ENCODE measurements around the gene TOP2A.

The TOP2A gene

GRCh38 chr17:40417609-40418427 is at the start of gene TOP2A:
TOP2A (minus strand) TSS chr17:40417896; CDS start chr17:40417791, 105 bp downstream.
- DNase-seq = peak; percentile 94

- no peak for DNase-seq
Measured at GRCh38 chr17:40467281-40467867, 49.7 kb upstream of the TOP2A start.

GRCh38 chr17:40466298-40466971 is 48.7 kb upstream of the TOP2A start:
- no peak for DNase-seq

GRCh38 chr17:40464392-40464855 is 46.7 kb upstream of the TOP2A start:
- no peak for DNase-seq

GRCh38 chr17:40463122-40463550 is 45.4 kb upstream of the TOP2A start:
- no peak for DNase-seq

GRCh38 chr17:40462343-40463121 is 44.8 kb upstream of the TOP2A start:
- no peak for DNase-seq

GRCh38 chr17:40461732-40462342 is 44.1 kb upstream of the TOP2A start:
- DNase-seq = no peak

GRCh38 chr17:40460968-40461731 is 43.5 kb upstream of the TOP2A start:
- no peak for DNase-seq

GRCh38 chr17:40460604-40460967 is 42.9 kb upstream of the TOP2A start:
- DNase-seq = no peak

GRCh38 chr17:40459636-40460603 is 42.2 kb upstream of the TOP2A start:
- DNase-seq = no peak

- no peak for DNase-seq
Measured at GRCh38 chr17:40458851-40459482, 41.3 kb upstream of the TOP2A start.

GRCh38 chr17:40457964-40458791 is 40.5 kb upstream of the TOP2A start:
- no peak for DNase-seq

- no peak for DNase-seq
Measured at GRCh38 chr17:40457369-40457768, 39.7 kb upstream of the TOP2A start.

GRCh38 chr17:40456396-40456951 is 38.8 kb upstream of the TOP2A start:
- no peak for DNase-seq

GRCh38 chr17:40454613-40454995 is 36.9 kb upstream of the TOP2A start:
- no peak for DNase-seq

GRCh38 chr17:40453881-40454612 is 36.4 kb upstream of the TOP2A start:
- DNase-seq = no peak

GRCh38 chr17:40452921-40453378 is 35.3 kb upstream of the TOP2A start:
- DNase-seq = no peak

GRCh38 chr17:40452216-40452787 is 34.6 kb upstream of the TOP2A start:
- no peak for DNase-seq
